HCT116 (cell line): Measurements from ENCODE around the gene RALGPS2.

Experiments
- ATF3 ChIP-seq: IDR thresholded peaks from 2 replicates; pipeline ENCODE4 v1.6.1; 2012
- CBX3 ChIP-seq: IDR thresholded peaks from 2 replicates; pipeline ENCODE4 v1.6.1; 2012; ENCODE audit warnings: low read depth
- CTCF ChIP-seq, 3 experiments: fragments of 200-600 bp in 1 of 3; sonication (generic) in 1 of 3; IDR thresholded peaks in 2 of 3; conservative IDR thresholded peaks in 1 of 3; 2 replicates each; pipeline ENCODE4 v1.5.1; 2012 to 2017; ENCODE audit warnings: low read depth in 2 of 3, low read length in 2 of 3, antibody characterized with exemption in 1 of 3, borderline replicate concordance in 1 of 3, control low read depth in 1 of 3, mild to moderate bottlenecking in 1 of 3, mixed read lengths in 1 of 3, mixed run types in 1 of 3, moderate library complexity in 1 of 3; ENCODE audit not compliant: insufficient read depth in 1 of 3
- EGR1 ChIP-seq: IDR thresholded peaks from 2 replicates; pipeline ENCODE4 v1.6.1; 2012; ENCODE audit warnings: low read depth
- ELF1 ChIP-seq: IDR thresholded peaks from 2 replicates; pipeline ENCODE4 v1.6.1; 2012; ENCODE audit warnings: low read depth, borderline replicate concordance
- POLR2A ChIP-seq: IDR thresholded peaks from 2 replicates; pipeline ENCODE4 v1.7.0; 2011; ENCODE audit warnings: borderline replicate concordance; ENCODE audit not compliant: insufficient read depth, insufficient read length; ENCODE audit errors: extremely low read depth
- POLR2AphosphoS5 ChIP-seq: IDR thresholded peaks from 2 replicates; pipeline ENCODE4 v1.6.1; 2011; ENCODE audit warnings: mild to moderate bottlenecking, low read depth, low read length, moderate library complexity
- RAD21 ChIP-seq: IDR thresholded peaks from 2 replicates; pipeline ENCODE4 v1.6.1; 2012; ENCODE audit warnings: low read depth, mild to moderate bottlenecking
- SP1 ChIP-seq: IDR thresholded peaks from 2 replicates; pipeline ENCODE4 v1.6.1; 2012; ENCODE audit warnings: low read depth
- YY1 ChIP-seq: IDR thresholded peaks from 2 replicates; pipeline ENCODE4 v1.6.1; 2011; ENCODE audit warnings: low read length, low read depth, moderate library complexity, mild to moderate bottlenecking; ENCODE audit not compliant: insufficient replicate concordance; ENCODE audit errors: extremely low read depth
- ZBTB33 ChIP-seq: IDR thresholded peaks from 2 replicates; pipeline ENCODE4 v1.6.1; 2011; ENCODE audit warnings: mild to moderate bottlenecking, low read length, moderate library complexity; ENCODE audit not compliant: insufficient replicate concordance; ENCODE audit errors: extremely low read depth
- ZNF274 ChIP-seq: fragments of 200-500 bp; sonication (Bioruptor generic); IDR thresholded peaks from 2 replicates; pipeline ENCODE4 v1.6.1; 2014; ENCODE audit warnings: mild to moderate bottlenecking, low read depth, low read length, inconsistent platforms

GRCh38 chr1:178714453-178714852, 10.6 kb upstream of the RALGPS2 start:
- TF ChIP-seq YY1, result no peak
- TF ChIP-seq CTCF (IDR thresholded peaks at IDR 0.05 in 2 of 3, conservative IDR thresholded peaks at IDR 0.05 in 1 of 3; ENCODE audit: borderline replicate concordance in 1 of 3, insufficient read depth in 1 of 3, low read depth in 2 of 3, low read length in 2 of 3), result no peak
- TF ChIP-seq POLR2A, result no peak
- no peak for TF ChIP-seq POLR2AphosphoS5
- TF ChIP-seq EGR1, result no peak
- no peak for TF ChIP-seq ZNF274
- TF ChIP-seq RAD21, result no peak
- no peak for TF ChIP-seq ATF3
- TF ChIP-seq ELF1, result no peak
- TF ChIP-seq SP1, result no peak
- no peak for TF ChIP-seq ZBTB33
- TF ChIP-seq CBX3, result no peak
